Thyroid gland (tissue), 4 donors: ENCODE data around the gene CADPS. TPM values are rescaled to one million over a fixed set of nuclear protein-coding genes. Genes with fewer than 3 reads are reported as not detected.
A peak's percentile ranks its signal among the peaks of the same experiment; 100 is the strongest.

ENCODE experiments used
- DNase-seq, 2 donors: peaks; one replicate each; pipeline ENCODE4 v3.0.0-alpha.2; 2019
- H3K27ac ChIP-seq, 3 donors: fragments of 200-600 bp; sonication (generic); 1 replicate in 2 of 3; 2 replicates in 1 of 3; pipeline ENCODE4 v1.5.1; 2016 to 2019; ENCODE audit warnings: mild to moderate bottlenecking in 1 of 3, moderate library complexity in 1 of 3
- H3K27me3 ChIP-seq: fragments of 200-600 bp; sonication (generic); one replicate; pipeline ENCODE4 v1.5.1; 2019
- H3K36me3 ChIP-seq, 2 donors: fragments of 200-600 bp; sonication (generic); one replicate each; pipeline ENCODE4 v1.5.1; 2016 to 2019
- H3K4me1 ChIP-seq, 2 donors: fragments of 200-600 bp; sonication (generic); one replicate each; pipeline ENCODE4 v1.5.1; 2017 to 2019
- H3K4me3 ChIP-seq, 3 donors: fragments of 200-600 bp; sonication (generic); replicated peaks in 1 of 3; 1 replicate in 2 of 3; 2 replicates in 1 of 3; pipeline ENCODE4 v1.5.1; 2016; ENCODE audit warnings: mild to moderate bottlenecking in 1 of 3
- H3K9me3 ChIP-seq: fragments of 200-600 bp; sonication (generic); one replicate; pipeline ENCODE4 v1.5.1; 2017
- CTCF ChIP-seq, 6 experiments: fragments of 200-600 bp in 3 of 6; fragments of 450-650 bp in 3 of 6; sonication (generic) in 3 of 6; IDR thresholded peaks; one replicate each; pipeline ENCODE4 v1.5.1; 2016 to 2019; ENCODE audit warnings: antibody characterized with exemption in 6 of 6, mild to moderate bottlenecking in 2 of 6, inconsistent platforms in 1 of 6, moderate library complexity in 1 of 6
- POLR2A ChIP-seq, 2 donors: fragments of 450-650 bp; IDR thresholded peaks; one replicate each; pipeline ENCODE4 v1.6.1; 2017; ENCODE audit warnings: antibody characterized with exemption in 2 of 2, mild to moderate bottlenecking in 2 of 2, moderate library complexity in 1 of 2
- WGBS, 2 donors: methylation state at CpG; one replicate each; pipeline ENCODE4 v1.1.5; 2017; 5-methylcytosine and 5-hydroxymethylcytosine counted together
- intact Hi-C: fragments of 100-400 bp; cut with DNase I; formaldehyde crosslinking; loops from one replicate; pipeline ENCODE4 v1.15.1; 2023
- total RNA-seq, 4 donors: library from RNA; depleted of rRNA; stranded (reverse); fragments of >200 nt; gene quantifications; one replicate each; pipeline ENCODE4 v1.2.3, GENCODE V29; 2016

CADPS gene
- total RNA-seq, 4 donors from 2014 or later, result 1.6 to 9.5 TPM; not detected in 2

DNA sequence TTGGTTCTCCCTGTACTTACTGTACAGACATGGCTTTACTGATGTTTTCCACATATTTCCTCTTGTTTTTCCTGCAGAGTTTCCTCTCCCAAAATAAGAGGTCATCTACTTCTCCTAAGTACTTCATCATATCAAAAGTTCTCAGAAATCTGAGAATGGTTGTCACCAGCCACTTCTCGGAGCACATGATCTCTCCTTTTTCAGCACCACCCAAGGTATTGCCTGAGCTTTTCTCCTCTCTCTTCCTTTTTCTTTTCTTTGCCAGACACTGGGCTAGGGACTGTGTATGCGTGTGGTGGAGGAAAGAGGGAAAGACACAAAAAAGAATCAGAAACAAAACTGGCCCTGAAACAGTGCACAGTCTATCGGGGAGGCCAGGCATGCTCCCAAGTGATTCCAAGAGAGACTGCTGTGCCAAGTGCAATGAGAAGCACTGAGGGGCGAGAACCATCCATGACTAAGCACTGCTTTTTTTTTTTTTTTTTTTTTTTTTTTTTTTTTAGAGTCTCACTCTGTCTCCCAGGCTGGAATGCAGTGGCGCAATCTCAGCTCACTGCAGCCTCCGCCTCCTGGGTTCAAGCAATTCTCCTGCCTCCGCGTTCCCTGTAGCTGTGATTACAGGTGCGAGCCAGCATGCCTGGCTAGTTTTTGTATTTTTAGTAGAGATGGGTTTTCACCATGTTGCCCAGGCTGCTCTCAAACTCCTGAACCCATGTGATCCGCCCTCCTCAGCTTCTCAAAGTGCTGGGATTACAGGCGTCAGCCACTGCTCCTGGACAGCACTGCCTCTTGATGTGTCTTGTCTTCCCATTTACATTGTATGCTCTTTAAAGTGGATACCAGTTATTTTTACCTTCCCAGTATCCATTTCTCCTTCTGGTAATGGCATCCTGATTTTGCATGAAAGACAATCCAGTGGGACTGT lies 307.9 kb downstream of the CADPS start:
- H3K36me3 ChIP-seq, result no peaks in the 10 kb centered on the region
- H3K27ac ChIP-seq, result peak overlapping the region; percentile 55 to 78 (median 76)
- no peak for TF ChIP-seq CTCF (IDR thresholded peaks at IDR 0.05)
- no peak for TF ChIP-seq POLR2A (IDR thresholded peaks at IDR 0.05)
- intact Hi-C loops, result no loop called here
- no peak overlapping the region for H3K4me3 ChIP-seq
- H3K9me3 ChIP-seq, result no peaks in the 10 kb centered on the region
- WGBS, 2 donors, result 12 to 34% methylated on average over 11 of the region's 11 CpGs
- H3K27me3 ChIP-seq, result no peaks in the 10 kb centered on the region
- DNase-seq, result peak; percentile 80 to 86
- peaks cover 17 to 29% of the 10 kb centered on the region in 2 donors for H3K4me1 ChIP-seq

DNA sequence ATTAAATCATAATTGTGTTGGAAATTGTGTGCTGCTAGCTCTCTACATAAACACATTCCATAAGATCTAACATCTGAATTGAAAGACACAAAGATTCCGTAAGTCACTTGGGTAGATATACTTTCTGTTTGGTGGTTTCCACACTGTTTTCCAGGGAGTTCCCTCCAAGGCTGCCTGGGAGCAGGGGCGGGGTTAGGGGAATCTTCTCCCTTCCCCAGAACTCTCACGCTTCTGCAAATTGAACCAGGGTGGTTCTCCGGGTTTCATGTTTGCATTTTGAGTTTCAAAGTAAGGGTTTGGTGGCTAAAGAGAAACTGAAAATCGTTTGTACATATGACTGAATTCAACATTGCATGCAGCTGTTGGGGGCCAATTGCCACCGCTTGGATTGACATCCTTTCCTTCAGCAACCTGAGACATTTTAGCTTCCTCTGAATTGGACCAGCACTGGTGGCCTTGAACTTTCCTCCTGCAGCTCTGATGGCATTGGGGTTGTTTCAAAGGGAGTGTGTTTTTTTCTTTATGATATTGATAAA lies 309.1 kb downstream of the CADPS start:
- WGBS, 2 donors, result 81 to 87% methylated on average over 6 of the region's 6 CpGs
- Histone ChIP-seq H3K27me3 (no peaks in the 10 kb centered on the region), H3K4me3 (no peak overlapping the region), H3K9me3 (no peaks in the 10 kb centered on the region), H3K4me1 (peaks cover 17 to 35% of the 10 kb centered on the region in 2 donors), H3K36me3 (no peaks in the 10 kb centered on the region), H3K27ac (no peak overlapping the region)
- TF ChIP-seq CTCF (IDR thresholded peaks at IDR 0.05) (no peak), POLR2A (IDR thresholded peaks at IDR 0.05) (no peak)
- intact Hi-C loops, result no loop called here
- DNase-seq, result no peak

- TF ChIP-seq POLR2A (IDR thresholded peaks at IDR 0.05), result no peak
- TF ChIP-seq CTCF (IDR thresholded peaks at IDR 0.05), result no peak
- Histone ChIP-seq H3K27ac (peak overlapping the region in 1 of 3 donors; percentile 52), H3K4me1 (peaks cover 25 to 35% of the 10 kb centered on the region in 2 donors), H3K4me3 (no peak overlapping the region), H3K9me3 (no peaks in the 10 kb centered on the region), H3K27me3 (no peaks in the 10 kb centered on the region), H3K36me3 (no peaks in the 10 kb centered on the region)
- intact Hi-C loops, result no loop called here
- DNase-seq, result peak; percentile 69 to 79
These were observed 312.6 kb downstream of the CADPS start for GRCh38 chr3:62562596-62562995.

- TF ChIP-seq POLR2A (IDR thresholded peaks at IDR 0.05), result no peak
- no peak for TF ChIP-seq CTCF (IDR thresholded peaks at IDR 0.05)
- peaks cover 23 to 33% of the 10 kb centered on the region in 2 donors for H3K4me1 ChIP-seq
- H3K27me3 ChIP-seq, result no peaks in the 10 kb centered on the region
- 62 to 65% methylated on average over 2 of the region's 2 CpGs for WGBS, 2 donors
- H3K9me3 ChIP-seq, result no peaks in the 10 kb centered on the region
- H3K27ac ChIP-seq, result no peak overlapping the region
- intact Hi-C loops, result no loop called here
- no peaks in the 10 kb centered on the region for H3K36me3 ChIP-seq
- no peak overlapping the region for H3K4me3 ChIP-seq
- DNase-seq, result no peak
These were observed 313.2 kb downstream of the CADPS start for GRCh38 chr3:62562017-62562416.
